Esophagus squamous epithelium (tissue), 4 donors: ENCODE measurements around the gene BACH2.

Source experiments
- CTCF ChIP-seq, 6 experiments: fragments of 450-650 bp in 4 of 6; fragments of 200-600 bp in 2 of 6; sonication (generic) in 2 of 6; IDR thresholded peaks; one replicate each; pipeline ENCODE4 v1.5.1; 2016 to 2019; ENCODE audit warnings: antibody characterized with exemption in 6 of 6, mild to moderate bottlenecking in 4 of 6, moderate library complexity in 4 of 6
- POLR2A ChIP-seq, 4 donors: fragments of 450-650 bp; IDR thresholded peaks; one replicate each; pipeline ENCODE4 v1.6.1; 2017; ENCODE audit warnings: antibody characterized with exemption in 4 of 4, mild to moderate bottlenecking in 4 of 4, moderate library complexity in 3 of 4

- peak in 4 of 6 experiments; percentile 6 to 51 (median 26) for TF ChIP-seq CTCF (IDR thresholded peaks at IDR 0.05)
- no peak for TF ChIP-seq POLR2A (IDR thresholded peaks at IDR 0.05)
Observed at GRCh38 chr6:90179190-90180169, 117.2 kb downstream of the BACH2 start.
